ENCODE data around the gene FCGR2B. TPM values are rescaled to one million over a fixed set of nuclear protein-coding genes. Genes with fewer than 3 reads are reported as not detected.
"Not testable (repeated sequence)": the region's sequence is repeated elsewhere in the genome, so short reads cannot be mapped to it uniquely, and the experiment has no call there.

The FCGR2B gene
- total RNA-seq (2014; rRNA removed; shearing (Covaris generic)) = not detected in 2 replicates

DNA sequence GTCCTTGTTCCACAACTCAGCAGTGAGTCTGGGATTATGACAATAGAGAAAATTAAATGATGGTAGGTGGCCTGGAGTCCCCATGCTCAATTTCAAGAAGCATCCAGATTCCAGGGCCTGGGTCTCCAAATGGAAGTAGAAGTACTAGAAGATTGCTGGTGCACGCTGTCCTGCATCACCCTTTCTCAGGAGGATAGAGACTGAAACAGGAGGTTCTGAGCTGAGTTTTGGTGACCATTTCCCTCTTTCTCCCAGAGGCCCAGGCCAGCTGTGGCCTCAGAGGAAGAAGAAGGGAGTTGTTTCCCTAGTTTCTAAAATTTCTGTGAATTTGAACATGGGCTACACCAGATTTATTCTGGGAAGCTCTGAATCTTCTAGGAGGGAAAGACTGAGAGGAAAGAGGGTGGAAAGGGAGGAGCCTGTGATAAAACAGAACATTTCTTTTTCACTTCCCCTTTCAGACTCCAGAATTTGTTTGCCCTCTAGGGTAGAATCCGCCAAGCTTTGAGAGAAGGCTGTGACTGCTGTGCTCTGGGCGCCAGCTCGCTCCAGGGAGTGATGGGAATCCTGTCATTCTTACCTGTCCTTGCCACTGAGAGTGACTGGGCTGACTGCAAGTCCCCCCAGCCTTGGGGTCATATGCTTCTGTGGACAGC, at the start of gene FCGR2B:
Gene FCGR2B, plus strand, starts transcription at position 460 of the 656 bp plus-strand sequence. Its CDS starts 99 bp downstream, at position 559.
- not testable (repeated sequence) for DNase-seq (ENCODE audit: low spot score)

GRCh38 chr1:161616417-161616816, 46.5 kb upstream of the FCGR2B start:
- not testable (repeated sequence) for DNase-seq (ENCODE audit: low spot score)

DNA sequence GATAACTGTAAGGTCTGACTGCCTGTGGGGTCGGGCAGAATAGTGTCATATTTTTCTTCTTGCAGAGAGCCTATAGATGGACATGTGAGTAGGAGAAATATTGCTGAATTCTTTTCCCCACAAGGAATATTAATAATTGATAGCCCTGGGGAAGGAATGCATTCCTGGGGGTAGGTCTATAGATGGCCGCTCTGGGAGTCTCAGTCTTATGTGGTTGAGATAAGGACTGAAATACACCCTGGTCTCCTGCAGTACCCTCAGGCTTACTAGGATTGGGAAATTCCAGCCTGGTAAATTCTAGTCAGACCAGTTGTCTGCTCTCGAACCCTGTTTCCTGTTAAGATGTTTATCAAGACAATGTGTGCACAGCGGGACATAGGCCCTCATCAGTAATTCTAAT, 44.4 kb upstream of the FCGR2B start:
- DNase-seq (ENCODE audit: low spot score) = not testable (repeated sequence)

GRCh38 chr1:161620399-161620798, 42.5 kb upstream of the FCGR2B start:
- not testable (repeated sequence) for DNase-seq (ENCODE audit: low spot score)

DNA sequence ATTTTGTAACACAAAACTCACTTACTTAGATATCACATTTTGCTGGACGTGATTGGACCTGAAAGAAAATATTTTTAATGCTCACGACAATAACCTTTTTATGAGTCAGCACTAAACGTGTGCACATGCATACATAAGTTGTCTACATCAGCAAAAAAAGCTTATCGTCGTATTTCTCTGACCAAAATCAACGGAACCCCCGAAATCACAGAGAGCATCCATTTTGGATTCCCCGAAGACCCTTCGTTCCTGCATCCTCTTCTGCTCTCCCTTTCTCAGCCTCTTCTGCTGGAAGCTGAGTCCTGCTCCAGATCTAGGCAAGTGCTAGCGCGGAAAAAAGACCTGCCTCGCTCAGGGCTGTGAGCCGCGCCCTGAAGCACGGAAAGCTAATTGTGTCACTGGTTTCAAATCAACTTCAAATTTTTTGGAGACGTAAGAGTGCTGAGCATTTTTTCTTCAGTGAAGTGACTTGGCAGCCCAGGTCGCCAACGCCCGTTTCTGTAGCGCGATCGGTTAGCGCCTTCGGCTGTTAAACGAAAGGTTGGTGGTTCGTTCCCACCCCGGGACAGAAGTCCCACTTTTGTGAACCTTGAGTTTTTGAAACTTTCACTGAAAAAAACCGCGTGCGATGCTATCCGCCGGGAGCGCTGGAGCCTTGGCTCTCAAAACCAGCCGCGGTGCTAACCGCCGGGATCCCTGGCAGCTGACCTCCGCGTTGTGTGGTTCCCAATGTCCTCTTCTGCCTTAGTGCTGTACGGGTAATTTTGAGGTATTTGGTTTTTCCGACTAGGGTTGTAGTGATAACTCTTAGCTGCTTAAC, 41.6 kb upstream of the FCGR2B start:
- not testable (repeated sequence) for DNase-seq (ENCODE audit: low spot score)

GRCh38 chr1:161622054-161622453, 40.9 kb upstream of the FCGR2B start:
- not testable (repeated sequence) for DNase-seq (ENCODE audit: low spot score)

DNA sequence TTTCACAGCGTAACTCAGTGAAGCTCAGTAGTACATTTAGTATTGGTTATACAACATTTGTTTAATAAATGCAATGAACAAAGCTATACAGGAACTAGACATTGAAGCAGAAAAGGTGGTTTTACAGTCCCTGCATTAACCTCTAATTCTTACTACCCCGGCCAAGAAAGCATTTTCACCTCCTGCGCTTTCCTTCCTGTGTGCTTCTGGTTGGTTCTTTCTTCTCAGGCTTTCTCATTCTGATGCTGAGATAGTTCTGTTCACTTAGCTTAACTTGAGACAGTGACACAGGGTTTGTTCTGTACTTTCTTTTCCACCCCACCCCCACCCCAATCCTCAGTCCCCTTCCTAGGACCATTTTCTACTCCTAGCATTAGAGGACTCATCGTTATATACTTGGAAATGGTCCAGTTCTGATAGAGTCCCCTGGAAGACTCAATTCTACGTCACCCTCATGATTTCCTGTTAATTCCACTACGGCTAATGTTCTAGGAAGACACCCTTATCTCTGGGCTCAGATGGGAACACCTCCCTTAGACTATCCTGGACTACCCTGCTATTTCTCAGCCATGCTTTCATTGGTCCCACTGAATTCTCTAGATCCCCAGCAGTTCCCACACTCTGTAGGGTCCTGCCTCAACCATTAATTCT, 39.4 kb upstream of the FCGR2B start:
- DNase-seq (ENCODE audit: low spot score) = not testable (repeated sequence)

DNA sequence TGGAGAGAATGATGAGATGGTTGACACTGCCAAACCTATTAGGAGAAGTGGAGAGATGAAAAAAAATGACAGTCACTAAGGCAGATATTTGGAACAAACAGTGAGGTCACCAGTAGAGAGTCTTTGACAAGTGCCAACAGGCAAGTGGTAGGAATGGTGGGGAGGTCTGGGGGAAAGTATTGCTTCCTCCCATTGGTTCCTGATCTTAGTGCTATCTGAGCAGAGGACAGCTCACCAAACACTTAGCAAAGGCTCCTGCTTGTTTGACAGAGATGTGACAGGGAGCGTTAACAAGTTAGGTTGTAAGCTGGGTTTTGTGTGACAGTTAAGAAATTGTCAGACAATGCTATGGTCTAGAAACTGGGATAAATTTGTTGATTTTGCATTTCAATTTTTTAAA, 38.3 kb upstream of the FCGR2B start:
- DNase-seq (ENCODE audit: low spot score) = not testable (repeated sequence)

DNA sequence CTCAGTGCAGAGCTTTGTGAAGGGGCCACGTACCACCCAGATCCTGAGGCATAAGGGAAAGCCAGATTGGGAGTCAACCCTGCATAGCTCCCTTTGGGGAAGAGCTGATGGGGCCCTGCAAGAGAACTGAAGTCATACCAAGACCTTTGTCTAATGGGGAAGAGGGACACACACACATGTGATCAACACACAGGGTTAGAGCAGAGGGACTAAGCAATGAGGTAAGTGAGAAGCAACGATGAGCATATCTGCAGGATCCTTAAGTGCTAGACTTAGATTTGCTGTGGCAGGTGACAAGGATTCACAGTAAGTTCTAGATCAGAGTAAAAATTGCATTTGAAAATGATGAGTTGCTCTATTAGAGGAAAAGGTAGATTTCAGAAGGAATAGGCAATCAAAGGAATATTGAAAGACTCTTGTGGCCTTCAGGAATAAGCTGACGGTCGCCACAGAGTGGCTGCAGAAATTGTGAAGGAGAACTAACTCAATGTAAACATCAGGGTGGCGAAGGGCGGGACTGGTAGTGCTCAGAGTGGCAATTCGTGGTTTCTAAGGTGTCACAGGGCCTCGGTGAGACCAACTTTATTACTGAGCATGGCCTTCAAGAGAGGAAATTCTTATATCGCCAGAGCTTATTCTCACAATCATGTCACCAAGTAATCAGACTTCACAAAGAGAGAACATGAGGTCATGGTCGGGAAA, 36.3 kb upstream of the FCGR2B start:
- DNase-seq (ENCODE audit: low spot score) = peak; percentile 14

GRCh38 chr1:161630128-161630742, 32.7 kb upstream of the FCGR2B start:
- not testable (repeated sequence) for DNase-seq (ENCODE audit: low spot score)

- no peak for DNase-seq (ENCODE audit: low spot score)
These were observed 31.9 kb upstream of the FCGR2B start, which contains the start of gene FCGR3B for GRCh38 chr1:161631076-161631475. Gene FCGR3B (minus strand): TSS chr1:161631176. CDS start chr1:161631094, 82 bp downstream.

GRCh38 chr1:161634993-161635392, 27.9 kb upstream of the FCGR2B start:
- not testable (repeated sequence) for DNase-seq (ENCODE audit: low spot score)

DNA sequence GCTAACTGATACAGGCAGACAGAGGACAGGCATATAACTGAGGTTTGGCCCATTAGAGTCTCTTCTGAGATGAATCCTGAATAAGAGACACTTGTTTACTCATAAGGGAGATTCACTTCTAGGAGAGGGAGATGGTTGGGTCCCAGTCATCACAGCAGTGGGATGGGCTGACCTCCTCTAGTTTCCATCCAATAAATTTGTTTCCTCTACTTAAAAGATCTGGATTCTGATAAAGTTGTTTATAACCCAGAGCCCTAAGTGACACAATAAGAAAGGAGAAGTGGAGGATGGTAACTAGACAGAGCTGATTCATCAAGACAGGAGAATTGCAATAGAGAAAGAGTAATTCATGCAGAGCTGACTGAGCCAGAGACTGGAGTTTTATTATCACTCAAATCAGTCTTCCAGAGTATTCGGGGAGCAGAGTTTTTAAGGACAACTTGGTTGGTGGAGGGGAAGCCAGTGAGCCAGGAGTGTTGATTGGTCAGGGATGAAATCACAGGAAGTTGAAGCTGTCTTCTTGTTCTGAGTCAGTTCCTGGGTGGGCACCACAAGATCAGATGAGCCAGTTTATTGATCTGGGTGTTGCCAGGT, 26.7 kb upstream of the FCGR2B start:
- not testable (repeated sequence) for DNase-seq (ENCODE audit: low spot score)

GRCh38 chr1:161636976-161637375, 26.0 kb upstream of the FCGR2B start:
- DNase-seq (ENCODE audit: low spot score) = not testable (repeated sequence)

- not testable (repeated sequence) for DNase-seq (ENCODE audit: low spot score)
These were observed 24.5 kb upstream of the FCGR2B start for GRCh38 chr1:161638251-161638993.

- not testable (repeated sequence) for DNase-seq (ENCODE audit: low spot score)
These were observed 23.7 kb upstream of the FCGR2B start for GRCh38 chr1:161639203-161639602.

DNA sequence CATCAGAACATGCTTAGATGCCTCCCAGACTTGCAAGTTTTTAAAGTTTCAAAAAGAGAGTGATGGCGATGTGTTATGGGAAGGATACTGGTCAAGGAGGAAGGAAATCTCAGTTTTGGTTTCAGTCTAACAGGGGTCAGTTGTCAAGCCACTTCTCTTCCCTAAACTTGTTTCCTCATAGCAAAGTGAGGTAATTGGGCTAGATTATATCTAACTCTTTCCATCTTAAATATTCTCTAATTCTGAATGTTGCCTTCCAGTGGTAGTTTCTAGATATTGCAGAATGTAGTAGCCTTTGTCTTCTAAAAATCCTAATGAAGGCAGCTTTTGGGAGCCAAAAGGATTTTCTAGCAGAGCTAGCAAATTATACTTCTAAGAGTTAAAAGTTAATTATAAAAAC, 20.2 kb upstream of the FCGR2B start:
- DNase-seq (ENCODE audit: low spot score) = not testable (repeated sequence)

GRCh38 chr1:161643481-161644208, 19.3 kb upstream of the FCGR2B start:
- DNase-seq (ENCODE audit: low spot score) = not testable (repeated sequence)

DNA sequence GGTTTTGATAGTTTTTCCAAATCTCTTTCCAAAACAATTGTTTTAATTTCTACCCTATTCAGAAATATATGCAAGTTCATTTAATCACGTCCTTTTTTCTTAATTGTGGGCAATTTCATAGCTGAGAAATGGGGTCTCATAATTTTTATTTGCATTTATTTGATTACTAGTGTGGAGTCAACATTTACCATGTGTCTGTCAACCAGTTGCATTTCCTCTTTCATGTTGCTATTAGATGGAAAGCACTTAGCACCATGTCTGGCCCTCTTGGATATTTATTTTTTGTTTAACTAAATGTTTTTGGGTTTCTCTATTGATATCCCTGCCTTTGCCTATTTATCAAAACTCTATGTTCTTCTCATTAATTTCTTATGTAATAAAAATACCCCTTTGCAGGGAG, 18.1 kb upstream of the FCGR2B start:
- DNase-seq (ENCODE audit: low spot score) = not testable (repeated sequence)

Measured in HT-29 (cell line).